HepG2 (cell line): ENCODE measurements around the gene UPB1. TPM values are rescaled to one million over a fixed set of nuclear protein-coding genes. Genes with fewer than 3 reads are reported as not detected.
A peak's percentile ranks its signal among the peaks of the same experiment; 100 is the strongest.

Source experiments
- CEBPG ChIP-seq: IDR thresholded peaks from 2 replicates; pipeline ENCODE4 v1.6.1; 2016
- DMAP1 ChIP-seq: IDR thresholded peaks from 2 replicates; pipeline ENCODE4 v1.6.1; 2016
- GATAD2A ChIP-seq: IDR thresholded peaks from 2 replicates; pipeline ENCODE4 v1.6.1; 2016
- HOXA3 ChIP-seq: sonication (generic); formaldehyde crosslinking; IDR thresholded peaks from 2 replicates; pipeline ENCODE4 v1.5.0; 2020; ENCODE audit warnings: missing genetic modification reagents
- MAFF ChIP-seq: IDR thresholded peaks from 2 replicates; pipeline ENCODE4 v1.6.1; 2011; ENCODE audit warnings: low read depth, low read length, improper control_type of control experiment
- MAFK ChIP-seq, 2 experiments: IDR thresholded peaks in 1 of 2; conservative IDR thresholded peaks in 1 of 2; 2 replicates each; pipeline ENCODE4 v1.6.1; 2011; ENCODE audit warnings: improper control_type of control experiment in 2 of 2, low read length in 2 of 2
- MED1 ChIP-seq: sonication (generic); formaldehyde crosslinking; IDR thresholded peaks from 2 replicates; pipeline ENCODE4 v1.4.0; 2020; ENCODE audit warnings: missing genetic modification reagents
- MEF2D ChIP-seq: sonication (generic); formaldehyde crosslinking; IDR thresholded peaks from 2 replicates; pipeline ENCODE4 v1.5.1; 2020; ENCODE audit warnings: mild to moderate bottlenecking, missing genetic modification reagents
- NFYC ChIP-seq: IDR thresholded peaks from 2 replicates; pipeline ENCODE4 v1.6.1; 2016; ENCODE audit warnings: missing genetic modification reagents, missing compliant biosample characterization
- POLR2AphosphoS5 ChIP-seq: IDR thresholded peaks from 2 replicates; pipeline ENCODE4 v1.6.1; 2012; ENCODE audit warnings: low read depth, low read length
- SALL1 ChIP-seq: sonication (generic); formaldehyde crosslinking; IDR thresholded peaks from 2 replicates; pipeline ENCODE4 v1.8.0; 2022; ENCODE audit warnings: mild to moderate bottlenecking, missing genetic modification reagents
- SALL2 ChIP-seq: sonication (generic); formaldehyde crosslinking; IDR thresholded peaks from 2 replicates; pipeline ENCODE4 v1.8.1; 2023; ENCODE audit warnings: mild to moderate bottlenecking, missing genetic modification reagents, inconsistent platforms
- SAP130 ChIP-seq: IDR thresholded peaks from 2 replicates; pipeline ENCODE4 v1.6.1; 2016; ENCODE audit warnings: low read depth
- SMAD3 ChIP-seq: sonication (generic); formaldehyde crosslinking; IDR thresholded peaks from 2 replicates; pipeline ENCODE4 v1.4.0; 2020; ENCODE audit warnings: missing genetic modification reagents
- SOX13 ChIP-seq, 3 experiments: fragments of 450-650 bp in 1 of 3; sonication (generic) in 1 of 3; formaldehyde crosslinking in 1 of 3; IDR thresholded peaks in 2 of 3; conservative IDR thresholded peaks in 1 of 3; 2 replicates each; pipeline versions ENCODE4 v1.5.0 to v1.6.1; 2016 to 2020; ENCODE audit warnings: antibody characterized with exemption in 1 of 3, mild to moderate bottlenecking in 1 of 3, missing compliant biosample characterization in 1 of 3, missing genetic modification reagents in 1 of 3, moderate library complexity in 1 of 3
- SPEN ChIP-seq: sonication (generic); formaldehyde crosslinking; IDR thresholded peaks from 2 replicates; pipeline ENCODE4 v1.5.1; 2020; ENCODE audit warnings: low read depth, mild to moderate bottlenecking, missing genetic modification reagents
- TAF15 ChIP-seq: fragments of 200-400 bp; formaldehyde crosslinking; IDR thresholded peaks from one replicate; pipeline ENCODE4 v1.6.1; 2018; ENCODE audit warnings: mild to moderate bottlenecking, low read depth, low read length; ENCODE audit not compliant: poor library complexity, severe bottlenecking
- ZBTB37 ChIP-seq: sonication (generic); formaldehyde crosslinking; IDR thresholded peaks from 2 replicates; pipeline ENCODE4 v1.4.0; 2020; ENCODE audit warnings: mild to moderate bottlenecking, missing genetic modification reagents
- ZNF30 ChIP-seq: sonication (generic); formaldehyde crosslinking; IDR thresholded peaks from 2 replicates; pipeline ENCODE4 v1.5.0; 2020; ENCODE audit warnings: mild to moderate bottlenecking, missing genetic modification reagents
- ZNF629 ChIP-seq: sonication (generic); formaldehyde crosslinking; conservative IDR thresholded peaks from 2 replicates; pipeline ENCODE4 v1.5.0; 2020; ENCODE audit warnings: missing genetic modification reagents
- polyA plus RNA-seq, 8 experiments: library from polyadenylated mRNA; depleted of rRNA in 3 of 8; stranded (reverse) in 7 of 8; unstranded in 1 of 8; fragments of >200 nt; fragmentation: Illumina TruSeq in 4 of 8; extraction: Trizol in 4 of 8; gene quantifications; 2 replicates each; pipeline versions ENCODE4 v1.2.1 to v1.2.3, GENCODE V29; 2011 to 2016; ENCODE audit warnings: low read depth in 4 of 8, missing spikeins in 1 of 8, mixed read lengths in 1 of 8; ENCODE audit not compliant: insufficient read depth in 1 of 8
- total RNA-seq, 5 experiments: library from RNA; depleted of rRNA; stranded (reverse); fragments of >200 nt; fragmentation: Illumina TruSeq; extraction: Trizol; gene quantifications; 2 replicates each; pipeline ENCODE4 v1.2.3, GENCODE V29; 2016; ENCODE audit warnings: low read depth in 1 of 5
- TF ChIP-seq, protein P1 (sequence below): sonication (generic); formaldehyde crosslinking; IDR thresholded peaks from 2 replicates; pipeline ENCODE4 v1.4.0; 2020; ENCODE audit warnings: missing genetic modification reagents, mild to moderate bottlenecking, borderline replicate concordance
- TF ChIP-seq, protein P2 (sequence below): sonication (generic); formaldehyde crosslinking; conservative IDR thresholded peaks from 2 replicates; pipeline ENCODE4 v1.4.0; 2020; ENCODE audit warnings: missing genetic modification reagents
- TF ChIP-seq, protein P3 (sequence below): sonication (generic); formaldehyde crosslinking; IDR thresholded peaks from 2 replicates; pipeline ENCODE4 v1.4.0; 2020; ENCODE audit warnings: missing genetic modification reagents, mild to moderate bottlenecking, borderline replicate concordance

The UPB1 gene
- total and polyA plus RNA-seq, 2 of the 13 experiments (the other 11 are each of a cell fraction or from before 2014, with no cell fraction given): 0.38 to 1.2 TPM

DNA sequence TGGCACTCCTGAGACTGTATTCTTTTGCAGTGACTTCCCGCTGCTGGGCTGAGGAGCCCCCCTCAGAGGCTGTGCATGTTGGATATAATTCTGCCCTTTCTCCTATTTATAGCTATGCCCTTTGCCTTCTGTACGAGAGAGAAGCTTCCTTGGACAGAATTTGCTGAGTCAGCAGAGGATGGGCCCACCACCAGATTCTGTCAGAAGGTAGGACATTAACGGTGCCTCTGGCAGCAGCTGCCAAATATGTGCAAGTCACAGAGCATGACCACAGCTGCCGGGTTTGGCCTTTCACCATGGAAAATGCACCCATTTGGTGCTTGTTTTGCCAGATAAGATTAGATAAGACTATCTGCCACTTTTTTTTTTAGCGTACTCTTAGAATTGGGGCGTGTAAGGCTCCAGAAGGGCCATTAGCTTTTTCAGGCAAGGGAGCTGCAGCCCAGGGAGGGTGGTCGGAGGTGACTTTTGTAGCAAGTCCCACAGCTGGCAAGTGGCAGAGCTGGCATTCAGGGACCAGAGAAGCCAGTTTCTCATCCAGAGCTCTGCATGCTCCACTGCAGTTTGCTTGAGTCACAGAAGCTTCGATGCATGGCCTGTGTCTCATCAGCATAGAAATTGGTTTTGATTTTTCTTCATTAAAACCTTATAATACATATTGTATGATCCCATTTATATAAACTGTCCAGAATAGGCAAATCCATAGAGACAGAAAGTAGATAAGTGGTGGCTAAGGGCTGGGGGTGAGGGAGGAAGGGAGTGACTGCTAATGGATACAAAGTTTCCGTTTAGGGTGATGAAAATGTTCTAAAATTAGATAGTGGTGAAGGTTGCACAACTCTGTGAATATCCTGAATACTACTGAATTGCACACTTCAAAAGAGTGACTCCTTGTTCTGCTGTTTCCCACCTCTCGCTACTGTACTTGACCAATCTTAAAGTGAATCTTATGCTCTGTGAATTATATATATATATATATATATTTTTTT lies 15.8 kb downstream of the UPB1 start (continued):
- TF ChIP-seq TAF15 (no peak), HOXA3 (CRISPR knock-in tag) (peak; percentile 49), SOX13 (IDR thresholded peaks at IDR 0.05) (no peak), SOX13 (CRISPR knock-in tag; conservative IDR thresholded peaks at IDR 0.05 in 1 of 2, IDR thresholded peaks at IDR 0.05 in 1 of 2) (peak in 1 of 2 experiments; percentile 31; a peak in 1 of 4 replicates), NFYC (CRISPR knock-in tag) (no peak), SALL1 (CRISPR knock-in tag) (no peak), MED1 (CRISPR knock-in tag) (peak; percentile 26; the same call in 1 of the 2 replicates), GATAD2A (CRISPR knock-in tag) (peak; percentile 33; the same call in 1 of the 2 replicates), SMAD3 (CRISPR knock-in tag) (no peak), MAFF (peak; percentile 100), POLR2AphosphoS5 (no peak), SPEN (CRISPR knock-in tag) (no peak), CEBPG (CRISPR knock-in tag) (peak; percentile 81), MAFK (conservative IDR thresholded peaks at IDR 0.05 in 1 of 2, IDR thresholded peaks at IDR 0.05 in 1 of 2; ENCODE audit: low read length in 2 of 2) (peak; percentile 100), ZNF30 (CRISPR knock-in tag) (no peak), ZNF629 (peak; percentile 70), MEF2D (CRISPR knock-in tag) (peak; percentile 93), ZBTB37 (CRISPR knock-in tag) (peak; percentile 97), SAP130 (CRISPR knock-in tag) (0 out of 2 replicates have a peak, but pooled peaks have one; percentile 3), SALL2 (CRISPR knock-in tag) (no peak), DMAP1 (CRISPR knock-in tag) (no peak)
- TF ChIP-seq, protein P1, sequence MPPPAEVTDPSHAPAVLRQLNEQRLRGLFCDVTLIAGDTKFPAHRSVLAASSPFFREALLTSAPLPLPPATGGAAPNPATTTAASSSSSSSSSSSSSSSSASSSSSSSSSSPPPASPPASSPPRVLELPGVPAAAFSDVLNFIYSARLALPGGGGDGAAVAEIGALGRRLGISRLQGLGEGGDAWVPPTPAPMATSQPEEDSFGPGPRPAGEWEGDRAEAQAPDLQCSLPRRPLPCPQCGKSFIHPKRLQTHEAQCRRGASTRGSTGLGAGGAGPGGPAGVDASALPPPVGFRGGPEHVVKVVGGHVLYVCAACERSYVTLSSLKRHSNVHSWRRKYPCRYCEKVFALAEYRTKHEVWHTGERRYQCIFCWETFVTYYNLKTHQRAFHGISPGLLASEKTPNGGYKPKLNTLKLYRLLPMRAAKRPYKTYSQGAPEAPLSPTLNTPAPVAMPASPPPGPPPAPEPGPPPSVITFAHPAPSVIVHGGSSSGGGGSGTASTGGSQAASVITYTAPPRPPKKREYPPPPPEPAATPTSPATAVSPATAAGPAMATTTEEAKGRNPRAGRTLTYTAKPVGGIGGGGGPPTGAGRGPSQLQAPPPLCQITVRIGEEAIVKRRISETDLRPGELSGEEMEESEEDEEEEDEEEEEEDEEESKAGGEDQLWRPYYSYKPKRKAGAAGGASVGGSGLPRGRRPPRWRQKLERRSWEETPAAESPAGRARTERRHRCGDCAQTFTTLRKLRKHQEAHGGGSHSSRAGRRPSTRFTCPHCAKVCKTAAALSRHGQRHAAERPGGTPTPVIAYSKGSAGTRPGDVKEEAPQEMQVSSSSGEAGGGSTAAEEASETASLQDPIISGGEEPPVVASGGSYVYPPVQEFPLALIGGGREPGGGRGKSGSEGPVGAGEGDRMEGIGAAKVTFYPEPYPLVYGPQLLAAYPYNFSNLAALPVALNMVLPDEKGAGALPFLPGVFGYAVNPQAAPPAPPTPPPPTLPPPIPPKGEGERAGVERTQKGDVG (CRISPR knock-in tag): peak; percentile 19; the same call in 1 of the 2 replicates
- TF ChIP-seq, protein P2, sequence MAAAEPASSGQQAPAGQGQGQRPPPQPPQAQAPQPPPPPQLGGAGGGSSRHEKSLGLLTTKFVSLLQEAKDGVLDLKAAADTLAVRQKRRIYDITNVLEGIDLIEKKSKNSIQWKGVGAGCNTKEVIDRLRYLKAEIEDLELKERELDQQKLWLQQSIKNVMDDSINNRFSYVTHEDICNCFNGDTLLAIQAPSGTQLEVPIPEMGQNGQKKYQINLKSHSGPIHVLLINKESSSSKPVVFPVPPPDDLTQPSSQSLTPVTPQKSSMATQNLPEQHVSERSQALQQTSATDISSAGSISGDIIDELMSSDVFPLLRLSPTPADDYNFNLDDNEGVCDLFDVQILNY (CRISPR knock-in tag): no peak
- TF ChIP-seq, protein P3, sequence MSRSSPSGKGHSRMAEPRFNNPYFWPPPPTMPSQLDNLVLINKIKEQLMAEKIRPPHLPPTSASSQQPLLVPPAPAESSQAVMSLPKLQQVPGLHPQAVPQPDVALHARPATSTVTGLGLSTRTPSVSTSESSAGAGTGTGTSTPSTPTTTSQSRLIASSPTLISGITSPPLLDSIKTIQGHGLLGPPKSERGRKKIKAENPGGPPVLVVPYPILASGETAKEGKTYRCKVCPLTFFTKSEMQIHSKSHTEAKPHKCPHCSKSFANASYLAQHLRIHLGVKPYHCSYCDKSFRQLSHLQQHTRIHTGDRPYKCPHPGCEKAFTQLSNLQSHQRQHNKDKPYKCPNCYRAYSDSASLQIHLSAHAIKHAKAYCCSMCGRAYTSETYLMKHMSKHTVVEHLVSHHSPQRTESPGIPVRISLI (CRISPR knock-in tag): peak; percentile 65; the same call in 1 of the 2 replicates
